GM12878 (cell line): ENCODE results near the gene FAM200B. TPM values are rescaled to one million over a fixed set of nuclear protein-coding genes. Genes with fewer than 3 reads are reported as not detected.

Experiments
- ATAC-seq: fragments of 200-7000 bp; cut with Tn5 transposase; 3 replicates; pipeline ENCODE4 v1.9.1; 2020; ENCODE audit warnings: mild to moderate bottlenecking, moderate library complexity
- BruUV-seq: library from RNA; stranded (reverse); fragments of 400-500 nt; replicated peaks from 2 replicates; lab custom pipeline; 2021; lab: Mats Ljungman, UMichigan
- CTCF ChIA-PET: fragments of 300-600 bp; sonication (Branson Sonifier 250); formaldehyde crosslinking; extraction: SDS; loops from one replicate; lab custom pipeline; 2021; ENCODE audit warnings: inconsistent platforms; lab: Yijun Ruan, JAX
- POLR2A ChIA-PET: fragments of 350-600 bp; formaldehyde crosslinking; extraction: SDS; loops from one replicate; lab custom pipeline; 2021; ENCODE audit warnings: inconsistent platforms; lab: Charles Lee
- RAD21 ChIA-PET: fragments of 300-600 bp; sonication (Branson Sonifier 250); formaldehyde crosslinking; loops from one replicate; lab custom pipeline; 2023; ENCODE audit warnings: antibody characterized with exemption; ENCODE audit not compliant: unreplicated experiment; lab: Charles Lee
- SMC1A ChIA-PET: fragments of 300-600 bp; sonication (Branson Sonifier 250); formaldehyde crosslinking; loops from one replicate; lab custom pipeline; 2023; ENCODE audit not compliant: unreplicated experiment, uncharacterized antibody; lab: Charles Lee
- DNase-seq: peaks from one replicate; pipeline ENCODE4 v3.0.0-alpha.2; 2011; ENCODE audit warnings: low read depth, low spot score
- FAIRE-seq: peaks from 3 replicates; lab custom pipeline; 2011; peaks lifted over from hg19 to GRCh38; lab: Jason Lieb, UNC
- H2AFZ ChIP-seq: 2 replicates; pipeline ENCODE4 v1.6.0; 2011; ENCODE audit warnings: low read depth, low read length, control low read depth; ENCODE audit not compliant: control insufficient read depth
- H3K27ac ChIP-seq: 2 replicates; pipeline ENCODE4 v1.5.1; 2011; ENCODE audit warnings: control low read depth; ENCODE audit not compliant: control insufficient read depth, insufficient read depth
- H3K27me3 ChIP-seq, 2 experiments: replicated peaks in 1 of 2; 2 replicates each; pipeline versions ENCODE4 v1.6.0 to v1.6.1; 2011; ENCODE audit warnings: low read length in 1 of 2; ENCODE audit not compliant: control insufficient read depth in 2 of 2, insufficient read depth in 2 of 2
- H3K36me3 ChIP-seq, 2 experiments: 2 replicates each; pipeline ENCODE4 v1.5.1; 2011; ENCODE audit warnings: low read length in 1 of 2; ENCODE audit not compliant: control insufficient read depth in 2 of 2, insufficient read depth in 2 of 2
- H3K4me1 ChIP-seq: 2 replicates; pipeline ENCODE4 v1.6.1; 2011; ENCODE audit warnings: mild to moderate bottlenecking, low read length, moderate library complexity, mixed read lengths; ENCODE audit not compliant: control insufficient read depth, insufficient read depth
- H3K4me2 ChIP-seq: 2 replicates; pipeline ENCODE4 v1.6.0; 2011; ENCODE audit warnings: control low read depth; ENCODE audit not compliant: control insufficient read depth, insufficient read depth
- H3K4me3 ChIP-seq: fragments of 200-600 bp; sonication (generic); 2 replicates; pipeline ENCODE4 v1.5.1; 2016
- H3K79me2 ChIP-seq: 2 replicates; pipeline ENCODE4 v1.6.0; 2011; ENCODE audit warnings: low read length; ENCODE audit not compliant: control insufficient read depth, insufficient read depth
- H3K9ac ChIP-seq: 2 replicates; pipeline ENCODE4 v1.8.0; 2011; ENCODE audit warnings: low read length, control low read depth, mixed read lengths; ENCODE audit not compliant: control insufficient read depth, insufficient read depth
- H3K9me3 ChIP-seq: replicated peaks from 3 replicates; pipeline ENCODE4 v1.5.1; 2011; ENCODE audit warnings: mild to moderate bottlenecking, low read length; ENCODE audit not compliant: control insufficient read depth, insufficient read depth
- H4K20me1 ChIP-seq: 2 replicates; pipeline ENCODE4 v1.6.0; 2011; ENCODE audit not compliant: control insufficient read depth, insufficient read depth
- BCL11A ChIP-seq: IDR thresholded peaks from 2 replicates; pipeline ENCODE4 v1.6.1; 2011; ENCODE audit warnings: low read depth, low read length
- CBFB ChIP-seq: IDR thresholded peaks from 2 replicates; pipeline ENCODE4 v1.6.1; 2016; ENCODE audit warnings: antibody characterized with exemption, low read depth
- HCFC1 ChIP-seq: fragments of 150-350 bp; IDR thresholded peaks from 2 replicates; pipeline ENCODE4 v1.6.1; 2014; ENCODE audit warnings: low read length
- HDAC2 ChIP-seq: fragments of 200-600 bp; sonication (generic); IDR thresholded peaks from 2 replicates; pipeline ENCODE4 v1.6.1; 2017
- HDGF ChIP-seq: fragments of 450-650 bp; IDR thresholded peaks from 2 replicates; pipeline ENCODE4 v1.6.1; 2016; ENCODE audit warnings: antibody characterized with exemption
- PML ChIP-seq: IDR thresholded peaks from 2 replicates; pipeline ENCODE4 v1.6.1; 2012; ENCODE audit warnings: low read length, inconsistent platforms
- RBBP5 ChIP-seq: fragments of 200-600 bp; sonication (generic); conservative IDR thresholded peaks from 2 replicates; pipeline ENCODE4 v1.6.1; 2016
- RELA ChIP-seq: fragments of 450-650 bp; IDR thresholded peaks from 2 replicates; pipeline ENCODE4 v1.8.0; 2014; ENCODE audit warnings: borderline replicate concordance; ENCODE audit not compliant: partially characterized antibody
- SPI1 ChIP-seq: IDR thresholded peaks from 2 replicates; pipeline ENCODE4 v1.6.1; 2011; ENCODE audit warnings: low read depth, mild to moderate bottlenecking, low read length, moderate library complexity, borderline replicate concordance; ENCODE audit not compliant: insufficient read depth
- SUZ12 ChIP-seq: fragments of 200-600 bp; sonication (generic); IDR thresholded peaks from one replicate; pipeline ENCODE4 v1.6.1; 2018; ENCODE audit warnings: antibody characterized with exemption, mild to moderate bottlenecking; ENCODE audit not compliant: unreplicated experiment
- WRNIP1 ChIP-seq: IDR thresholded peaks from 2 replicates; pipeline ENCODE4 v1.6.1; 2011; ENCODE audit warnings: low read depth, low read length, improper control_type of control experiment, borderline replicate concordance
- ZBED1 ChIP-seq: IDR thresholded peaks from 2 replicates; pipeline ENCODE4 v1.6.1; 2016; ENCODE audit warnings: borderline replicate concordance
- ZNF207 ChIP-seq: fragments of 450-650 bp; IDR thresholded peaks from 2 replicates; pipeline ENCODE4 v1.6.1; 2014; ENCODE audit warnings: antibody characterized with exemption, mild to moderate bottlenecking, borderline replicate concordance
- ZNF384 ChIP-seq: IDR thresholded peaks from 2 replicates; pipeline ENCODE4 v1.6.1; 2012; ENCODE audit warnings: low read depth, mild to moderate bottlenecking, low read length, improper control_type of control experiment, borderline replicate concordance
- WGBS: methylation state at CpG from one replicate; pipeline ENCODE4 v1.1.6; 2016; ENCODE audit warnings: low lambda C conversion rate; ENCODE audit not compliant: insufficient replicate concordance, insufficient coverage; ENCODE audit errors: missing lambda C conversion rate; 5-methylcytosine and 5-hydroxymethylcytosine counted together
- in situ Hi-C: fragments of 300-500 bp; cut with MboI; formaldehyde crosslinking; loops from 9 replicates; pipeline ENCODE4 v1.14.3; 2018; ENCODE audit warnings: mixed read lengths
- intact Hi-C: fragments of 100-400 bp; cut with micrococcal nuclease; formaldehyde crosslinking; loops from one replicate; pipeline ENCODE4 v1.14.2; 2022; ENCODE audit not compliant: unreplicated experiment
- polyA plus RNA-seq, 11 experiments: library from polyadenylated mRNA; depleted of rRNA in 4 of 11; unstranded in 6 of 11; stranded (reverse) in 5 of 11; fragments of >200 nt; fragmentation: Nextera tagmentation in 4 of 11; fragmentation: Illumina TruSeq in 1 of 11; extraction: Ambion mirVana in 4 of 11; extraction: Trizol in 1 of 11; gene quantifications; 1 replicate in 1 of 11; 2 replicates in 10 of 11; pipeline versions ENCODE4 v1.2.1 to v1.2.3, GENCODE V29; 2011 to 2016; ENCODE audit warnings: inconsistent platforms in 2 of 11, missing spikeins in 2 of 11, low read depth in 1 of 11
- total RNA-seq, 4 experiments: library from RNA; depleted of rRNA in 3 of 4; stranded (reverse); fragments of >200 nt in 3 of 4; fragmentation: Illumina TruSeq in 1 of 4; extraction: Trizol in 1 of 4; gene quantifications; 2 replicates each; pipeline versions ENCODE4 v1.2.1 to v1.2.3, GENCODE V29; 2013 to 2021
- TF ChIP-seq, protein P1 (sequence below): fragments of 450-650 bp; formaldehyde crosslinking; IDR thresholded peaks from 2 replicates; pipeline ENCODE4 v1.4.0; 2022; ENCODE audit warnings: mild to moderate bottlenecking, moderate library complexity
- TF ChIP-seq, protein P2 (sequence below): IDR thresholded peaks from 2 replicates; pipeline ENCODE4 v1.6.1; 2011; ENCODE audit warnings: low read depth, mild to moderate bottlenecking, low read length, moderate library complexity, borderline replicate concordance; ENCODE audit errors: extremely low read depth

Gene FAM200B
- total and polyA plus RNA-seq, 10 of the 15 experiments (the other 5 are each of a cell fraction or from before 2014, with no cell fraction given): 13.8 to 48.5 (median 25.5) TPM

DNA sequence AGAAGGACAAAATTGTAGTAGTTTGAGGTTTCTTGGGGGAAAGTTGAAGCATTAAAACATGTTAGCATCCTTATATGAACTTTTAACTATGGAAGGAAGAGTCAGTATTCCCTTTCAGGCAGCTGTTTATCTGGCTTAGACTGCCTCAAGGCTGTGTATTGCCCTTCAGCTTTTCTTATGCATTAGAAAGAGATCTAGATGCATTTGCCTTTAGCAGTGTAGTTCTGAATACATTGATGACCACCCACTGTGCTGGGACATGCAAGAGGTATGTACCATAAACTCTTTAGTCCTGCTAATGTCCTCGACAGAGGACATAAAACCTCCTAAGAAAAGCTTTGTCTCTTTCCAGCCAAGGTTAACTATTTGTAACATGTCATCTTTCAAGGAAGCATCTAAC lies 2.9 kb downstream of the FAM200B start:
- in situ Hi-C loops: no loop called here
- ChIA-PET POLR2A (interaction anchor here (0.9 kb wide), 1 partner anchor 9 kb away, joined by 5 read pairs; no protein-coding TSS in a partner anchor), RAD21 (interaction anchor here (1.9 kb wide), 1 partner anchor 33 kb away, joined by 7 read pairs; no protein-coding TSS in a partner anchor), CTCF (interaction anchor here (1.0 to 1.2 kb wide), 2 partner anchors 27 to 198 kb away, joined by 3 to 4 read pairs; no protein-coding TSS in a partner anchor), SMC1A (interaction anchor here (0.9 to 1.5 kb wide), 6 partner anchors 16 to 540 kb away, joined by 3 to 5 read pairs (median 4); no protein-coding TSS in a partner anchor)
- Histone ChIP-seq H3K9me3 (no peaks in the 10 kb centered on the region), H3K4me3 (no peak overlapping the region), H3K9ac (no peak overlapping the region), H3K79me2 (peaks cover 46% of the 10 kb centered on the region), H2AFZ (no peak overlapping the region), H3K27me3 (no peaks in the 10 kb centered on the region), H3K4me2 (0 out of 2 replicates have a peak overlapping the region, but pooled peaks have one; percentile 20), H4K20me1 (no peaks in the 10 kb centered on the region), H3K36me3 (0 out of 4 replicates have a peak, but pooled peaks cover 0 to 4% of the 10 kb centered on the region in 2 experiments), H3K4me1 (0 out of 2 replicates have a peak, but pooled peaks cover 4% of the 10 kb centered on the region), H3K27ac (no peak overlapping the region)
- WGBS: 100% methylated on average over 1 of the region's 1 CpG
- no TSS peak for BruUV-seq
- TF ChIP-seq ZBED1: no peak
- TF ChIP-seq HDAC2: no peak
- TF ChIP-seq SUZ12: no peak
- TF ChIP-seq HDGF: no peak
- TF ChIP-seq WRNIP1: no peak
- no peak for TF ChIP-seq PML
- TF ChIP-seq HCFC1: no peak
- TF ChIP-seq, protein P1, sequence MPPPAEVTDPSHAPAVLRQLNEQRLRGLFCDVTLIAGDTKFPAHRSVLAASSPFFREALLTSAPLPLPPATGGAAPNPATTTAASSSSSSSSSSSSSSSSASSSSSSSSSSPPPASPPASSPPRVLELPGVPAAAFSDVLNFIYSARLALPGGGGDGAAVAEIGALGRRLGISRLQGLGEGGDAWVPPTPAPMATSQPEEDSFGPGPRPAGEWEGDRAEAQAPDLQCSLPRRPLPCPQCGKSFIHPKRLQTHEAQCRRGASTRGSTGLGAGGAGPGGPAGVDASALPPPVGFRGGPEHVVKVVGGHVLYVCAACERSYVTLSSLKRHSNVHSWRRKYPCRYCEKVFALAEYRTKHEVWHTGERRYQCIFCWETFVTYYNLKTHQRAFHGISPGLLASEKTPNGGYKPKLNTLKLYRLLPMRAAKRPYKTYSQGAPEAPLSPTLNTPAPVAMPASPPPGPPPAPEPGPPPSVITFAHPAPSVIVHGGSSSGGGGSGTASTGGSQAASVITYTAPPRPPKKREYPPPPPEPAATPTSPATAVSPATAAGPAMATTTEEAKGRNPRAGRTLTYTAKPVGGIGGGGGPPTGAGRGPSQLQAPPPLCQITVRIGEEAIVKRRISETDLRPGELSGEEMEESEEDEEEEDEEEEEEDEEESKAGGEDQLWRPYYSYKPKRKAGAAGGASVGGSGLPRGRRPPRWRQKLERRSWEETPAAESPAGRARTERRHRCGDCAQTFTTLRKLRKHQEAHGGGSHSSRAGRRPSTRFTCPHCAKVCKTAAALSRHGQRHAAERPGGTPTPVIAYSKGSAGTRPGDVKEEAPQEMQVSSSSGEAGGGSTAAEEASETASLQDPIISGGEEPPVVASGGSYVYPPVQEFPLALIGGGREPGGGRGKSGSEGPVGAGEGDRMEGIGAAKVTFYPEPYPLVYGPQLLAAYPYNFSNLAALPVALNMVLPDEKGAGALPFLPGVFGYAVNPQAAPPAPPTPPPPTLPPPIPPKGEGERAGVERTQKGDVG (CRISPR knock-in tag): no peak
- TF ChIP-seq CBFB: no peak
- TF ChIP-seq, protein P2, sequence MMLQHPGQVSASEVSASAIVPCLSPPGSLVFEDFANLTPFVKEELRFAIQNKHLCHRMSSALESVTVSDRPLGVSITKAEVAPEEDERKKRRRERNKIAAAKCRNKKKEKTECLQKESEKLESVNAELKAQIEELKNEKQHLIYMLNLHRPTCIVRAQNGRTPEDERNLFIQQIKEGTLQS: no peak
- no peak for TF ChIP-seq RELA
- no peak for TF ChIP-seq SPI1
- TF ChIP-seq BCL11A: no peak
- TF ChIP-seq ZNF384: no peak
- TF ChIP-seq ZNF207: no peak
- no peak for TF ChIP-seq RBBP5
- DNase-seq (no peak), FAIRE-seq (no peak), ATAC-seq (no peak)
- intact Hi-C loops: no loop called here
